Activated naive CD8-positive, alpha-beta T cell (primary cell): ENCODE measurements around the gene SENP8.
"Not testable (repeated sequence)": the region's sequence is repeated elsewhere in the genome, so short reads cannot be mapped to it uniquely, and the experiment has no call there.

Experiments used
- H3K27ac Mint-ChIP-seq: one replicate; pipeline ENCODE4 v1.8.0; 2021; ENCODE audit warnings: mixed read lengths
- H3K27me3 Mint-ChIP-seq: one replicate; pipeline ENCODE4 v1.8.0; 2021; ENCODE audit warnings: mixed read lengths
- H3K36me3 Mint-ChIP-seq: one replicate; pipeline ENCODE4 v1.8.0; 2021; ENCODE audit warnings: mixed read lengths
- H3K4me1 Mint-ChIP-seq: one replicate; pipeline ENCODE4 v1.8.0; 2021; ENCODE audit warnings: low read depth, mixed read lengths
- H3K4me3 Mint-ChIP-seq: one replicate; pipeline ENCODE4 v1.8.0; 2021; ENCODE audit warnings: mild to moderate bottlenecking, mixed read lengths
- H3K9me3 Mint-ChIP-seq: one replicate; pipeline ENCODE4 v1.8.0; 2021; ENCODE audit warnings: low read depth, mixed read lengths

The SENP8 gene

DNA sequence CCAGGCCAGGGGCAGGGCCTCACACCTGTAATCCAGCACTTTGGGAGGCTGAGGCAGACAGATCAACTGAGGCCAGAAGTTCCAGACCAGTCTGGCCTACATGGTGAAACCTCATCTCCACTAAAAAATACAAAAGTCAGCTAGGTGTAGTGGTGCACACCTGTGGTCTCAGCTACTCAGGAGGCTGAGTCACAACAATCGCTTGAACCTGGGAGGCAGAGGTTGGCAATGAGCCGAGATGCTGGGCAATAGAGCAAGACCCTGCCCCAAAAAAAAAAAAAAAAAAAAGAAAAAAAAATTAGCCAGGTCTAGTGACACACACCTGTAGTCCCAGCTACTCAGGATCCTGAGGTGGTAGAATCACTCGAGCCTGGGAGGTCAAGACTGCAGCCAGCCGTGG lies 19.0 kb upstream of the SENP8 start:
- Mint-ChIP-seq H3K4me3 (no peak overlapping the region), H3K4me1 (peaks cover 8% of the 10 kb centered on the region), H3K9me3 (no peaks in the 10 kb centered on the region), H3K27ac (no peak overlapping the region), H3K36me3 (peaks cover 8% of the 10 kb centered on the region), H3K27me3 (no peaks in the 10 kb centered on the region)

DNA sequence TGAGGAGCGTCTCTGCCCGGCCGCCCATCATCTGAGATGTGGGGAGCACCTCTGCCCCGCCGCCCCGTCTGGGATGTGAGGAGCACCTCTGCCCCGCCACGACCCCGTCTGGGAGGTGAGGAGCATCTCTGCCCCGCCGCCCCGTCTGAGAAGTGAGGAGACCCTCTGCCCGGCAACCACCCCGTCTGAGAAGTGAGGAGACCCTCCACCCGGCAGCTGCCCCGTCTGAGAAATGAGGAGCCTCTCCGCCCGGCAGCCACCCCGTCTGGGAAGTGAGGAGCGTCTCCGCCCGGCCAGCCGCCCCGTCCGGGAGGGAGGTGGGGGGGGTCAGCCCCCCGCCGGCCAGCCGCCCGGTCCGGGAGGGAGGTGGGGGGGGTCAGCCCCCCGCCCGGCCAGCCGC lies 17.7 kb upstream of the SENP8 start:
- H3K4me3 Mint-ChIP-seq, H3K36me3 Mint-ChIP-seq, H3K27ac Mint-ChIP-seq, H3K27me3 Mint-ChIP-seq, H3K9me3 Mint-ChIP-seq: not testable (repeated sequence)
- peaks cover 13% of the 10 kb centered on the region for H3K4me1 Mint-ChIP-seq

DNA sequence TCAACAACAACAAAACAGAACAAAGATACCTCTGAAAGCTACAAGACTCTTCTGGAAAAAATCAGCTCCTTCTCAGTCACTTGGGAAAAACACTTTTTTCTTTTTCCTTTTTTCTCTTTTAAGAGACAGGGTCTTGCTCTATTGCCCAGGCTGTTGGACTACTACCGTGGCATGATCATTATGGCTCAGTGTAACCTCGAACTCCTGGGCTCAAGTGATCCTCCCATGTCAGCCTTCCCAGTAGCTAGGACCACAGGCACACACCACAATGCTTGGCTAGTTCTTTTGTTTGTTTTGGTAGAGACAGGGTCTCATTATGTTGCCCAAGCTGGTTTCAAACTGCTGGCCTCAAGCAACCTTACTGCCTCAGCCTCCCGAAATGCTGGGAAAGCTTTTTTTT lies 13.1 kb upstream of the SENP8 start:
- Mint-ChIP-seq H3K9me3 (no peaks in the 10 kb centered on the region), H3K36me3 (no peaks in the 10 kb centered on the region), H3K27ac (no peak overlapping the region), H3K4me3 (no peak overlapping the region), H3K27me3 (no peaks in the 10 kb centered on the region), H3K4me1 (peaks cover 17% of the 10 kb centered on the region)

DNA sequence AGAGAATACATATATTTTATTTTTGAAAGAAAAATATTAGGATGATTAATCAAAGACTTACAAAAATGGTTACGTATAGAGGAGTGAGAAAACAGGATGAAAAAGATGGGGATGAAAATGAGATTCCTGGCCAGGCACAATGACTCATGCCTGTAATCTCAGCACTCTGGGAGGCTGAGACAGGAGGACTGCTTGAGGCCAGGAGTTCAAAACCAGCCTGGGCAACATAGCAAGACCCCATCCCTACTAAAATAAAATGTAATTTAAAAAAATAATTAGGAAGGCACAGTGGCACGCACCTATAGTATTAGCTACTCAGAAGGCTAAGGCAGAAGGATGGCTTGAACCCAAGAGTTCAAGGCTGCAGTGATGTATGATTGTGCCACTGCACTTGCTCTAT lies 12.1 kb upstream of the SENP8 start:
- H3K4me3 Mint-ChIP-seq, result no peak overlapping the region
- H3K9me3 Mint-ChIP-seq, result no peaks in the 10 kb centered on the region
- no peak overlapping the region for H3K27ac Mint-ChIP-seq
- no peaks in the 10 kb centered on the region for H3K27me3 Mint-ChIP-seq
- H3K4me1 Mint-ChIP-seq, result peaks cover 17% of the 10 kb centered on the region
- peaks cover 2% of the 10 kb centered on the region for H3K36me3 Mint-ChIP-seq

DNA sequence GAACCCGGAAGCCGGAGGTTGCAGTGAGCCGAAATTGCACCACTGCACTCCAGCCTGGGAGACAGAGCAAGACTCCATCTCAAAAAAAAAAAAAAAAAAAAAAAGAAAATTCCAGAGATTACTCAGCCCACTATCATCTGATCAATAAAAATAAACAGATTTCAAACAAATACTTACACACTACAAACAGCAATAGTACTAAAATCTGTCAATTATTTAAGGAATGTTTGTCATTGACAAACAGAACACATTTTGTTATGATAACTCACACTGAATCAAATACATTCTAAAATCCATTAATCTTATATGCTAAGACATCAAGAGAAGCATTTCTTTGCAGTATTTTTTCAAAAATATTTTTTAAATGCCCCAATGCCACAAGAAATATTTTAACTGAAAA lies 7.8 kb upstream of the SENP8 start:
- H3K36me3 Mint-ChIP-seq, result peaks cover 2% of the 10 kb centered on the region
- H3K27me3 Mint-ChIP-seq, result no peaks in the 10 kb centered on the region
- H3K9me3 Mint-ChIP-seq, result no peaks in the 10 kb centered on the region
- no peak overlapping the region for H3K27ac Mint-ChIP-seq
- H3K4me1 Mint-ChIP-seq, result peaks cover 19% of the 10 kb centered on the region
- no peak overlapping the region for H3K4me3 Mint-ChIP-seq

DNA sequence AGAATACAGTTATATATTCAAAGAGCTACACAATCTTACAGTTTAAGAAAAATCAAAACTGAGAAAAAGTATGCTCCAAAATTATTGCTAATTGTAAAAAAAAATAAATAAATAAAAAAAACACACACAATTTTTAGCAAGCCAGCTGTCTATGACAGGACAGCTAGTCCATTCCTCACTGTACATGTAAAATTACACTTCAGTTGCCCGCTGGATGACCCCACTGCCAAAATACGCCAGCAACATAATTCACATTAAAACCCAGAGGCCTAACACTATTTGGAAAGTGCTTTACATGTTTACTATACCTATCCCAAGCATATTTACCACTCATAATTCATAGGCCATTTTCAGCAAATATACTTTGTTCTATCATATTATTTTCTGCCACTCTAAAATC lies 6.1 kb upstream of the SENP8 start:
- H3K4me1 Mint-ChIP-seq, result peaks cover 35% of the 10 kb centered on the region
- H3K36me3 Mint-ChIP-seq, result peaks cover 2% of the 10 kb centered on the region
- H3K4me3 Mint-ChIP-seq, result no peak overlapping the region
- H3K27me3 Mint-ChIP-seq, result no peaks in the 10 kb centered on the region
- no peaks in the 10 kb centered on the region for H3K9me3 Mint-ChIP-seq
- no peak overlapping the region for H3K27ac Mint-ChIP-seq

DNA sequence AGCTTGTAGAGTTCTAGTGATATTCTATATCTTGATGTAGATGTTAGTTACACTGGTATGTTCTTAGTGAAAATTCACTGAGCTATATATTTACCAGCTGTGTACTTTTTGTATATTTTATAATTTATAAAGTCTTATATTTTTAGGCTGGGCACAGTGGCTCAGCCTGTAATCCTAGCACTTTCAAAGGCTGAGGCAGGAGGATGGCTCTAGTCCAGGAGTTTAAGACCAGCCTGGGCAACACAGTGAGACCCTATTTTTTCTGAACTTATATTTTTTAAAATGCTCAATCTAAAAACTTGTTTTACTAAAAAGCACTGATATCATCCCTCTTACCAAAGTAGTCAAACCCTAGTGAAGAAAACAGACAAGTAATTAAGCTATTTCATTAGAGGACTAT lies 5.4 kb upstream of the SENP8 start:
- Mint-ChIP-seq H3K4me1 (peaks cover 35% of the 10 kb centered on the region), H3K9me3 (no peaks in the 10 kb centered on the region), H3K36me3 (peaks cover 2% of the 10 kb centered on the region), H3K27me3 (no peaks in the 10 kb centered on the region), H3K27ac (no peak overlapping the region), H3K4me3 (no peak overlapping the region)

DNA sequence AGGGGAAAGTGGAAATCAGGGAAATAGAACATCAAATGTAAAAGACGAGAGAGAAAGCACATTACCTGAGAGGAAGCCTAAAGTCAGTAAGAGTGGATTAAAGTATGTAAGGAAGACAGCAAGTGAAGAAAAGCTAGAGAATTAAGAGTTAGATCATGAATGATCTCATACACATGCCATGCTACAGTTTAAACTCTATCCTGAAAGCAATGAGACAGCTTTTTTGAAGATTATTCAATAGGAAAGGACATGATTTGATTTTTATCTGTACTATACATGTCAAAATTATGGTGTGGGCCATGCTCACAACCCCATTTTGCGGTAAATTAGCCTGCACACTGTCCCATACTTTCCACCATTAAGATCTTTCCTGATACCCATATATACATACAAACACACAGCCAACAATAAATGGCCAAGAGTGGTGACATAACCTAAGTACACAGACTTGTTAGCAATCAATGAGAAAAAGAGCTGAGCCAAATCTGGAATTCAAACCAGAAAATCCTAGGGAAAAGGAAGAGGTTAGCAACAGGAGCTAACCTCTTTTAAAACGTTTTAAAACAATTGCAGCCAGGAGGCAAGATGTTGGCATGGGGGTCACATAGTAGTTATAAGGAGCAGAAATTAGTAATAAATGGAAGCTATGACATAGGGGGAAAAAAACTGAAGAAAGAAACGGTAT lies 4.7 kb upstream of the SENP8 start:
- peaks cover 30% of the 10 kb centered on the region for H3K4me1 Mint-ChIP-seq
- no peak overlapping the region for H3K4me3 Mint-ChIP-seq
- peaks cover 2% of the 10 kb centered on the region for H3K36me3 Mint-ChIP-seq
- H3K27ac Mint-ChIP-seq, result no peak overlapping the region
- no peaks in the 10 kb centered on the region for H3K27me3 Mint-ChIP-seq
- no peaks in the 10 kb centered on the region for H3K9me3 Mint-ChIP-seq

DNA sequence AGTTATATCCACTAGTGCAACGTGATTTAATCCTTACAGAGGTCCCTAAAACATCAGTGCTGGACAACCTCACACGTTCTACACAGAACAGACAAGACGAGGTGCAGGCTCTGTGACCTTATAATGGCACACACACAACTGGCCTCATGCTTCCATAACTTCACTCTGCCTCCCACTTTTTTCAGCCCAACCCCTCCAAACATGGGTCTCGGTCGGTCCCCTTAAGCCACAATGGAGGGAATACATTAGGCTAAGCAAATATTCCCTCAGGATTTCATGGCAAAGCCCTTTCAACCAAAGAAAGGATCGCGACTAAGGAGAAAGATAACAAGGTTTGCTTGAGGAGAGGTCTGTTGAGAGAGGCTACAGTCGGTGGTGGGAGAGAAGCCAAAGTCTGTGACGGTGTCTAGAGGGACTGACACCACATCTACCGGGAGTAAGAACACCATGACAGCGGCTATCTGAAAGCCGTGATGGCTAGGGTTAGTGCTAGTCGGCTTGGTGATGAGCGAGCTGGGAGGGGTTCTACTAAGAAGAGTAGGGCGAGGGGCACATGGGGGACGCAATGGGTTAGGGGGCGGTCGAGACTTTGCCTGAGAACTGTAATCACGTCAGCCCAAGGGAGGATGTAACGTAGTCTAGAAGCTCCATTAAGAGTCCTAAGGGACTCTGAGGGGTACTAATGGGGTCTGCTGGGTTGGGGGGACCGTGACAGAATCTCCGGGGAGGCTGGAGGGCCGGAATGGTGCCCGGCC lies 1.3 kb upstream of the SENP8 start:
- H3K4me1 Mint-ChIP-seq, result peaks cover 40% of the 10 kb centered on the region
- H3K9me3 Mint-ChIP-seq, result no peaks in the 10 kb centered on the region
- H3K4me3 Mint-ChIP-seq, result peak overlapping the region; percentile 96
- peak overlapping the region; percentile 87 for H3K27ac Mint-ChIP-seq
- no peaks in the 10 kb centered on the region for H3K27me3 Mint-ChIP-seq
- no peaks in the 10 kb centered on the region for H3K36me3 Mint-ChIP-seq

DNA sequence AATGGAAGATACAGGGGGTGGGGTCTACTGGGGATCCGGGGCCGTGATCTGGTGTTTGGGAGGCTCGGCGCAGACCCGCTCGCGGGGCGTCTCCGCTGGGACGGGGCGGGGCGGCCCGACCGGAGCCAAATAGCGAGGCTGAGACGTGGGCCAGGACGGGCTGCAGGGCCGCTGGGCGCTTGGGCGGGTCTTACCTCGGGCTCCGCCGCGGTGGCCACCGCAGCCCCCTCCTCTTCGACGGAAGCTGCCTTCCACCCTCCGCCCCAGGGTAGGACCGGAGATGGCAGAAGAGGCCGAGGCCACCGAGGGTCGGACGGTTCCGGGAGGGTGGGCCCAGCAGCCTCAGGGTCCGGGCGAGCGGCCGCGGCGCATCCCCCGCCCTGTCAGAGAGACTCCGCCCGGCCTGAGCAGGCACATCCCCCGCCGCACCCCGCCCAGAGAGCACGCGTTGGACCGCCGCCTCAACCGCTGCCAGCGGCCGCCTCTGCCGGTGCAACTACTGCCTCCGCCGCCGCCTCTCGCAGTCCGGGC lies 652 bp upstream of the SENP8 start:
- Mint-ChIP-seq H3K36me3 (no peaks in the 10 kb centered on the region), H3K27me3 (no peaks in the 10 kb centered on the region), H3K27ac (peak overlapping the region; percentile 87), H3K4me3 (peak overlapping the region; percentile 96), H3K9me3 (no peaks in the 10 kb centered on the region), H3K4me1 (peaks cover 40% of the 10 kb centered on the region)

DNA sequence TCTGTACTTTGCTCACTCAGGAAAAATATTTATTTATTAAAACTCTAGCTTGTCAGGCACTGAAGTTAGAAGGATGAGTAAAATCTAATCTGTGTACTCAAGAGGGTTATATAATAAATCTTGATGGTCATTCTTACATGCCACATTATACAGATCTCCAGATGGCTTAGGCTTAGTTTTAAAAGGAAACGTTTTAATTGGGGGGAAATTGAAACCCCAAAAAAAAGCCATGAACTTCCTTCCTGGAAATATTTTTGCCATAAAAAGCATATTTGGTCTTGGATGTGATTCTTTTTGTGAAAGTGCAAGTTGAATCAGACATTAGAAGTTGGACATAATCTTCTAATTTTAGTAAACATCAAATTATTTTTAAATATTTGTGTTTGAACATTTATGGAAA lies 6.0 kb downstream of the SENP8 start:
- Mint-ChIP-seq H3K4me1 (peaks cover 3% of the 10 kb centered on the region), H3K27me3 (no peaks in the 10 kb centered on the region), H3K4me3 (no peak overlapping the region), H3K27ac (no peak overlapping the region), H3K9me3 (no peaks in the 10 kb centered on the region), H3K36me3 (no peaks in the 10 kb centered on the region)

DNA sequence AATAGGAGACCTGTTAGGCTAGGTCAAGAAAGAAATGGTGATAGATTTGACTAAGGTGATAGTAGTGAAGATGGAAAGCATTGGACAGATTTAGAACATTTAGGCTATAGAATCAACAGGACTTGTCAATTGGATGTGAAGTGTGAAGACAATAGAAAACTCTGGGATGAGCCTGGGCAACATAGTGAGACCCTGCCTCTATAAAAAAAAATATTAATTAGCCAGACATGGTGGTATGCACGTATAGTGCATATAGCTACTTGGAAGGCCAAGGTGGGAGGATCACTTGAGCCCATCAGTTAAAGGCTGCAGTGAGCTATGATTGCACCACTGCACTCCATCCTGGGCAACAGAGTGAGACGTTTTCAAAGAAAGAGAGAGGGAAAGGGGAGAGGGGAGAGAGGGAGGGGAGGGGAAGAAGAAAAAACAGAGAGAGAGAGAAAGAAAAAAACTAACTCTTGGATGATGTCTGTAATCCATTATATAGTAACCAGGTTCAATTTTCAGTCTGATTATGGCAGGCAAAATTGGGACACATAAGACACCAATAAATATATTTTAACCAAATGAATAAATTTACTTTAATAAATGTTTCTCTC lies 9.6 kb downstream of the SENP8 start:
- H3K4me3 Mint-ChIP-seq, result no peak overlapping the region
- H3K27me3 Mint-ChIP-seq, result no peaks in the 10 kb centered on the region
- H3K4me1 Mint-ChIP-seq, result no peaks in the 10 kb centered on the region
- no peaks in the 10 kb centered on the region for H3K36me3 Mint-ChIP-seq
- H3K9me3 Mint-ChIP-seq, result no peaks in the 10 kb centered on the region
- H3K27ac Mint-ChIP-seq, result no peak overlapping the region

DNA sequence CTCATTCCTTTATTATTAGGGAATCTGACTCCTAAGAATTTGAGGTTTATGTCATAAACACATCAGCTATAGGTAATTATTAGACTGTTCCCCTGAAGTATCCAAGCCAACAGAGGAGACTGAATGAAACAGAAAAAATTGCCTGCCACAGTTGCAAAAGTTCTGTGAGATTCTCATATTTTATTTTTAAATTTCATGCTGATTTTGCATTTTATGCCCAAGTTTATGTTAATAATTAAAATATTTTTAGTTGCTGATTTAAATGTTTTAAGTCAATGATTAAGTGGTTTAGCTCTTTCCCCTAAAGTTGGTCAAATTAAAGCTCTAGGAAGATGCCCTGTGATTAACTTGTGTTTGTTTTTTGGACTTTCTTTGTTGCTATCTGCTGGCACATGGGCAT lies 10.2 kb downstream of the SENP8 start:
- Mint-ChIP-seq H3K4me1 (no peaks in the 10 kb centered on the region), H3K36me3 (peaks cover 4% of the 10 kb centered on the region), H3K4me3 (no peak overlapping the region), H3K9me3 (no peaks in the 10 kb centered on the region), H3K27ac (no peak overlapping the region), H3K27me3 (peaks cover 2% of the 10 kb centered on the region)

DNA sequence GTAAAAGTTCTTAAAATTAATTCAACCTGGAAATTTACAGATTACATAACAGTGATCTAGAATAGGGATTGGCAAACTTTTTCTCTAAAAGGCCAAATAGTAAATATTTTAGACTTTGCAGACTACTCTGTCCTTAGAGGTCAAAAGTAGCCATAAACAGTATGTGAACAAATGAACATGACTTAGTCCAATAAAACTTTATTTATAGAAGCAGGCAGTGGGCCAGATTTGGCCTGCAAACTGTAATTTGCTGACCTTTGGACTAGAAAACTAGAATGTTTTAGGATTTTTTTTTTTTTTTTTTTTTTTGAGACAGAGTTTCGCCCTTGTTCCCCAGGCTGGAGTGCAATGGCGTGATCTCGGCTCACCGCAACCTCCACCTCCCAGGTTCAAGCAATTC lies 12.1 kb downstream of the SENP8 start:
- H3K27me3 Mint-ChIP-seq, result peaks cover 2% of the 10 kb centered on the region
- H3K4me1 Mint-ChIP-seq, result no peaks in the 10 kb centered on the region
- H3K27ac Mint-ChIP-seq, result no peak overlapping the region
- H3K9me3 Mint-ChIP-seq, result no peaks in the 10 kb centered on the region
- no peak overlapping the region for H3K4me3 Mint-ChIP-seq
- peaks cover 4% of the 10 kb centered on the region for H3K36me3 Mint-ChIP-seq

DNA sequence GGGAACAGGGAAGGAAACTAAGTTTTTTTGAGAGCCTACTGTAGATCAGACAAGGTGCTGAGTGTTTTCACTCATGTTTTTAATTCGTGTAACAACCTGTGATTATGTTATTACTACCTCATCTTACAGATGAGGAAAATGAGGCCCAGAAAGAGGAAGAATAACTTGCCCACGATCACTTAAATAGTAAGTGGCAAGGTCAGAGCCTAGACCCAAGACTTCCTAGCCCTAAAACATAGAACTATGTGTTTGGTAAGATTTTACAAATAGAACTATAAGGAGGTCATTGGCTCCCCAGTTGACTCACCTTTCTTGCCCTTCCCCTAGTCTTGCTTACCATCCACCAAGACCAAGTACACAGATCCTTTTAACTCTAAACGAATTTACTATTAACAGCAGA lies 13.7 kb downstream of the SENP8 start:
- Mint-ChIP-seq H3K27ac (no peak overlapping the region), H3K4me3 (no peak overlapping the region), H3K36me3 (peaks cover 4% of the 10 kb centered on the region), H3K4me1 (no peaks in the 10 kb centered on the region), H3K27me3 (peaks cover 2% of the 10 kb centered on the region), H3K9me3 (no peaks in the 10 kb centered on the region)
